ENCODE measurements around the gene SRGAP3.

DNA sequence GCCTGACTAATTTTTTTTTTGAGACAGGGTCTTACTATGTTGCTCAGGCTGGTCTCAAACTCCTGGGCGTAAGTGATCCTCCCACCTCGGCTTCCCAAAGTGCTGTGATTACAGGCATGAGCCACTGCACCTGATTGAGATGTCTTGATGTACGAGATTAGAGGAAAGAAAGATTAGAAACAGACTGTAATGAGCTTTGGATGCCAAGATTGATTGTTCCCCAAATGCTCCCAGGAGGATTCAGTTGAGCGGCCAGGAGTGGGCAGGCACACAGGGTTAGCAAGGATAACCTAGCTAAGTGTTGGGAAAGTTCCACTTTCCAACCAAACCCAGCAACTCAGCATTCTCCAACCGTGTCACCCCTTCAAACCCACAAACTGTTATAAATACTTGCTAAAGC is 63.7 kb downstream of the SRGAP3 start:
- no peak for TF ChIP-seq ZFP3 (CRISPR knock-in tag; IDR thresholded peaks at IDR 0.05)
- no peak for TF ChIP-seq OSR1 (CRISPR knock-in tag; IDR thresholded peaks at IDR 0.05)
- no peak for TF ChIP-seq ZNF8 (CRISPR knock-in tag; IDR thresholded peaks at IDR 0.05)
- no peak for TF ChIP-seq ARNTL (CRISPR knock-in tag; IDR thresholded peaks at IDR 0.05; ENCODE audit: borderline replicate concordance, low read depth)
- TF ChIP-seq RARB (CRISPR knock-in tag; IDR thresholded peaks at IDR 0.05): no peak
- TF ChIP-seq PATZ1 (CRISPR knock-in tag; IDR thresholded peaks at IDR 0.05; ENCODE audit: borderline replicate concordance): no peak
- TF ChIP-seq ZNF70 (CRISPR knock-in tag; IDR thresholded peaks at IDR 0.05): no peak
- TF ChIP-seq CSDC2 (CRISPR knock-in tag; IDR thresholded peaks at IDR 0.05): no peak
- TF ChIP-seq CREB5 (CRISPR knock-in tag; IDR thresholded peaks at IDR 0.05; ENCODE audit: low read depth): no peak
- no peak for TF ChIP-seq TCF4 (CRISPR knock-in tag; IDR thresholded peaks at IDR 0.05; ENCODE audit: borderline replicate concordance)
- TF ChIP-seq ESRRG (CRISPR knock-in tag; IDR thresholded peaks at IDR 0.05): no peak
